ENCODE results near the gene CRYGD.
"Not testable (repeated sequence)": the region's sequence is repeated elsewhere in the genome, so short reads cannot be mapped to it uniquely, and the experiment has no call there.

Gene CRYGD

GRCh38 chr2:208124013-208124715 lies at the start of gene CRYGD:
TSS of gene CRYGD (minus strand) at chr2:208124524. CDS start at chr2:208124473, 51 bp downstream.
- H3K4me2 ChIP-seq (ENCODE audit: low read length); H3K9ac ChIP-seq (ENCODE audit: low read length); H3K4me3 ChIP-seq (ENCODE audit: low read length); H4K20me1 ChIP-seq (ENCODE audit: insufficient read depth, low read length); H3K27ac ChIP-seq (ENCODE audit: low read length); H3K79me2 ChIP-seq (ENCODE audit: low read length); H2AFZ ChIP-seq (ENCODE audit: low read depth, low read length); H3K27me3 ChIP-seq (ENCODE audit: low read depth, low read length); H3K36me3 ChIP-seq (replicated peaks; ENCODE audit: low read depth, low read length); H3K4me1 ChIP-seq (ENCODE audit: low read length); H3K9me3 ChIP-seq (ENCODE audit: insufficient read depth, low read length): not testable (repeated sequence)

DNA sequence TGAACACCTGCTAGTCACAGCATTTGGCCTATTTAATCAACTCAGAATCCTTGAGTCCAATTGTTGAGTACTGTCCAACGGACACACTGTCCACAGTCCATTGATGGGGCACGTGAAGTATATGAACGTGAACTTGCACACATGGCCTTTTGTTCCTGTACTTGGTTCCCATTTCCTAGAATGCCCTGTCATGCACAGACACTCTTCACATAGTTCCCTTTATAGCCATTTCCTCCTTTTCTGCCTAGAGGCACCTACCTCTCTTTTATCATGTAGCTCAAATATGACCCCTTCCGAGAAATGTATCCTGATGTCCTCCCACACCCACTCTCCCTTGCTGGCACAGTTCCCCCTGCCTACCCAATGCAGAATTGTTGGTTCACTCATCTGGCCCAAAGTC lies 47.8 kb upstream of the CRYGD start:
- H3K27ac ChIP-seq (ENCODE audit: low read length), result no peak overlapping the region
- no peaks in the 10 kb centered on the region for H3K79me2 ChIP-seq (ENCODE audit: low read length)
- H2AFZ ChIP-seq (ENCODE audit: low read depth, low read length), result no peak overlapping the region
- no peaks in the 10 kb centered on the region for H3K9me3 ChIP-seq (ENCODE audit: insufficient read depth, low read length)
- no peaks in the 10 kb centered on the region for H3K36me3 ChIP-seq (replicated peaks; ENCODE audit: low read depth, low read length)
- TF ChIP-seq CTCF (IDR thresholded peaks at IDR 0.05; ENCODE audit: low read depth, low read length), result no peak
- TF ChIP-seq EZH2phosphoT487 (IDR thresholded peaks at IDR 0.05; ENCODE audit: low read depth), result no peak
- H3K4me2 ChIP-seq (ENCODE audit: low read length), result no peak overlapping the region
- H3K27me3 ChIP-seq (ENCODE audit: low read depth, low read length), result peaks cover 4% of the 10 kb centered on the region
- H3K4me3 ChIP-seq (ENCODE audit: low read length), result no peak overlapping the region
- H4K20me1 ChIP-seq (ENCODE audit: insufficient read depth, low read length), result no peaks in the 10 kb centered on the region
- H3K9ac ChIP-seq (ENCODE audit: low read length), result no peak overlapping the region
- H3K4me1 ChIP-seq (ENCODE audit: low read length), result peaks cover 4% of the 10 kb centered on the region; the same call in 1 of the 2 replicates

- Histone ChIP-seq H3K27ac (ENCODE audit: low read length) (no peak overlapping the region), H3K9ac (ENCODE audit: low read length) (no peak overlapping the region), H4K20me1 (ENCODE audit: insufficient read depth, low read length) (no peaks in the 10 kb centered on the region), H3K4me1 (ENCODE audit: low read length) (no peaks in the 10 kb centered on the region), H3K27me3 (ENCODE audit: low read depth, low read length) (peaks cover 15% of the 10 kb centered on the region), H3K79me2 (ENCODE audit: low read length) (no peaks in the 10 kb centered on the region), H3K4me3 (ENCODE audit: low read length) (no peak overlapping the region), H2AFZ (ENCODE audit: low read depth, low read length) (no peak overlapping the region), H3K9me3 (ENCODE audit: insufficient read depth, low read length) (no peaks in the 10 kb centered on the region), H3K36me3 (replicated peaks; ENCODE audit: low read depth, low read length) (no peaks in the 10 kb centered on the region), H3K4me2 (ENCODE audit: low read length) (no peak overlapping the region)
- no peak for TF ChIP-seq CTCF (IDR thresholded peaks at IDR 0.05; ENCODE audit: low read depth, low read length)
- TF ChIP-seq EZH2phosphoT487 (IDR thresholded peaks at IDR 0.05; ENCODE audit: low read depth), result no peak
These were observed 40.8 kb upstream of the CRYGD start for GRCh38 chr2:208164951-208165755.

- H2AFZ ChIP-seq (ENCODE audit: low read depth, low read length), result no peak within 1 kb of the TSS
- H3K79me2 ChIP-seq (ENCODE audit: low read length), result no peaks in the 10 kb centered on the region
- no peak within 1 kb of the TSS for H3K9ac ChIP-seq (ENCODE audit: low read length)
- H3K27me3 ChIP-seq (ENCODE audit: low read depth, low read length), result peaks cover 13% of the 10 kb centered on the region
- H3K27ac ChIP-seq (ENCODE audit: low read length), result no peak within 1 kb of the TSS
- no peaks in the 10 kb centered on the region for H3K4me1 ChIP-seq (ENCODE audit: low read length)
- H4K20me1 ChIP-seq (ENCODE audit: insufficient read depth, low read length), result no peaks in the 10 kb centered on the region
- H3K9me3 ChIP-seq (ENCODE audit: insufficient read depth, low read length), result no peaks in the 10 kb centered on the region
- H3K36me3 ChIP-seq (replicated peaks; ENCODE audit: low read depth, low read length), result no peaks in the 10 kb centered on the region
- no peak for TF ChIP-seq EZH2phosphoT487 (IDR thresholded peaks at IDR 0.05; ENCODE audit: low read depth)
- no peak for TF ChIP-seq CTCF (IDR thresholded peaks at IDR 0.05; ENCODE audit: low read depth, low read length)
- H3K4me2 ChIP-seq (ENCODE audit: low read length), result no peak within 1 kb of the TSS
- no peak within 1 kb of the TSS for H3K4me3 ChIP-seq (ENCODE audit: low read length)
These were observed 39.2 kb upstream of the CRYGD start, which contains the start of gene CRYGA for GRCh38 chr2:208163489-208163888. TSS of gene CRYGA (minus strand) at chr2:208163589. CDS start at chr2:208163556, 33 bp downstream.
